A673 (cell line): Measurements from ENCODE around the gene ATP1B2.

ENCODE experiments used
- CTCF ChIP-seq: fragments of 300-800, 200-600 bp; sonication (generic); conservative IDR thresholded peaks from 2 replicates; pipeline ENCODE4 v1.5.1; 2017; ENCODE audit warnings: low read depth, mild to moderate bottlenecking, antibody characterized with exemption, low read length, moderate library complexity, mixed read lengths
- EZH2 ChIP-seq: fragments of 200-600 bp; sonication (generic); IDR thresholded peaks from 2 replicates; pipeline ENCODE4 v1.6.1; 2017; ENCODE audit warnings: borderline replicate concordance, low read depth, mild to moderate bottlenecking, mixed read lengths, antibody characterized with exemption, low read length; ENCODE audit not compliant: poor library complexity, severe bottlenecking

GRCh38 chr17:7655541-7655840, 4.8 kb downstream of the ATP1B2 start:
- no peak for TF ChIP-seq CTCF
- TF ChIP-seq EZH2, result no peak
